Cardiac fibroblast (primary cell): ENCODE data around the gene PTPRN2.
"Not testable (repeated sequence)": the region's sequence is repeated elsewhere in the genome, so short reads cannot be mapped to it uniquely, and the experiment has no call there.

Experiments
- DNase-seq, 2 donors: peaks; one replicate each; pipeline versions ENCODE4 v3.0.0 to v3.0.0-alpha.2; 2010; ENCODE audit warnings: low read depth in 2 of 2
- H3K4me3 ChIP-seq, 2 donors: replicated peaks in 1 of 2; 1 replicate in 1 of 2; 2 replicates in 1 of 2; pipeline ENCODE4 v1.5.1; 2011; ENCODE audit warnings: low read depth in 2 of 2, low read length in 2 of 2, mild to moderate bottlenecking in 2 of 2, moderate library complexity in 1 of 2
- TF ChIP-seq, protein P1 (sequence below): IDR thresholded peaks from one replicate; pipeline ENCODE4 v1.5.1; 2011; ENCODE audit warnings: low read depth, mild to moderate bottlenecking, low read length, inconsistent platforms

Gene PTPRN2

DNA sequence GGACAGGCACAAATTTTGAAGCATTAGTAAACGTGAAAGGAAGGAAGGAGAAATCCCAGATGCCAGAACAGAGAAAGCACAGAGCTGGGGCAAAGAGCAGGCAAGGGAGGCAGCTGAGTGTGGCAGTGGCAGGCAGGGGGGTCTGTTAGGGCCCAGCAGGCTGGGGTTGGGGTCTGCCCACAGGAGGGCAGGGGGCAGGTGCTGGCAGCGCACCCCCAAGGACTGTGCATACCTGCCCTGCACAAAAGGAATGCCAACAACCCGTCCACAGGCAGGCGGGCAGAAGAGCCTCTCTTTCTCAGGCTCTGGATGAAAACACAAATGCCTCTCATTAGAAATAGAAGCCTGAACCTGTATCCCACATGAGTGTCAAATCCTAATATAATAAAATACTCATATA lies 552.3 kb downstream of the PTPRN2 start:
- TF ChIP-seq, protein P1, sequence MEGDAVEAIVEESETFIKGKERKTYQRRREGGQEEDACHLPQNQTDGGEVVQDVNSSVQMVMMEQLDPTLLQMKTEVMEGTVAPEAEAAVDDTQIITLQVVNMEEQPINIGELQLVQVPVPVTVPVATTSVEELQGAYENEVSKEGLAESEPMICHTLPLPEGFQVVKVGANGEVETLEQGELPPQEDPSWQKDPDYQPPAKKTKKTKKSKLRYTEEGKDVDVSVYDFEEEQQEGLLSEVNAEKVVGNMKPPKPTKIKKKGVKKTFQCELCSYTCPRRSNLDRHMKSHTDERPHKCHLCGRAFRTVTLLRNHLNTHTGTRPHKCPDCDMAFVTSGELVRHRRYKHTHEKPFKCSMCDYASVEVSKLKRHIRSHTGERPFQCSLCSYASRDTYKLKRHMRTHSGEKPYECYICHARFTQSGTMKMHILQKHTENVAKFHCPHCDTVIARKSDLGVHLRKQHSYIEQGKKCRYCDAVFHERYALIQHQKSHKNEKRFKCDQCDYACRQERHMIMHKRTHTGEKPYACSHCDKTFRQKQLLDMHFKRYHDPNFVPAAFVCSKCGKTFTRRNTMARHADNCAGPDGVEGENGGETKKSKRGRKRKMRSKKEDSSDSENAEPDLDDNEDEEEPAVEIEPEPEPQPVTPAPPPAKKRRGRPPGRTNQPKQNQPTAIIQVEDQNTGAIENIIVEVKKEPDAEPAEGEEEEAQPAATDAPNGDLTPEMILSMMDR: no peak
- H3K4me3 ChIP-seq: no peak overlapping the region
- no peak for DNase-seq

DNA sequence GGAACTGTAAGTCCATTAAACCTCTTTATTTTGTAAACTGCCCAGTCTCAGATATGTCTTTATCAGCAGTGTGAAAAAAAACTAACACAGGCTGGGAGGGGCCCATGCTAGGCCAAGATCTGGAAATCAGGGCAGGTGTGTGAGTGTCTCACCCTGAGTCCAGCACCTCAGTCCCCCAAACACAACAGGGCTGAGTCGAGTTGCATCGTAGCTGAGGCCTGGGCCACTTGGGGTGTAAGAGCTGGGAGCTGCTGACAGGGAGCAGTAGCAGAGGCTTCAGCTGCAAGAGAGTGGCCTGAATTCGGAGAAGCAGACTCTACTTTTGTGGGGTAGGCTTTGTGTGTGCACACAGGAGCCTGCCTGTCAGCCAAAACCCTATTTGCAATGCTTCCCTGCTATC lies 553.1 kb downstream of the PTPRN2 start:
- H3K4me3 ChIP-seq: no peak overlapping the region
- TF ChIP-seq, protein P1: no peak
- DNase-seq: no peak

- DNase-seq: not testable (repeated sequence)
Observed at GRCh38 chr7:158033925-158034324, 553.7 kb downstream of the PTPRN2 start.

GRCh38 chr7:158033196-158033595 lies 554.4 kb downstream of the PTPRN2 start:
- TF ChIP-seq, protein P1: no peak
- H3K4me3 ChIP-seq: no peak overlapping the region
- DNase-seq: no peak

More at GRCh38 chr7:158033925-158034324, 553.7 kb downstream of the PTPRN2 start:
- not testable (repeated sequence) for H3K4me3 ChIP-seq

- H3K4me3 ChIP-seq: no peak overlapping the region
- no peak for DNase-seq
- TF ChIP-seq, protein P1: no peak
Observed at GRCh38 chr7:158032561-158033115, 555.0 kb downstream of the PTPRN2 start.

- DNase-seq: no peak
- TF ChIP-seq, protein P1: no peak
Observed at GRCh38 chr7:158031867-158032308, 555.7 kb downstream of the PTPRN2 start.

GRCh38 chr7:158030566-158030965 lies 557.1 kb downstream of the PTPRN2 start:
- H3K4me3 ChIP-seq: no peak overlapping the region
- TF ChIP-seq, protein P1: no peak
- no peak for DNase-seq

More at GRCh38 chr7:158031867-158032308, 555.7 kb downstream of the PTPRN2 start:
- no peak overlapping the region for H3K4me3 ChIP-seq
